HEK293T (cell line): ENCODE data around the gene DNAH1.

ENCODE experiments used
- CTCF ChIA-PET: fragments of 350-600 bp; formaldehyde crosslinking; extraction: SDS; loops from one replicate; lab custom pipeline; 2021; ENCODE audit warnings: antibody characterized with exemption, inconsistent platforms; lab: Yijun Ruan, JAX
- POLR2A ChIA-PET: fragments of 350-600 bp; formaldehyde crosslinking; extraction: SDS; loops from one replicate; lab custom pipeline; 2020; ENCODE audit warnings: antibody characterized with exemption, inconsistent platforms; lab: Yijun Ruan, JAX
- DNase-seq: peaks from one replicate; pipeline ENCODE4 v3.0.0; 2012; ENCODE audit warnings: mixed read lengths; ENCODE audit errors: extremely low spot score
- ARNT ChIP-seq: fragments of 450-650 bp; IDR thresholded peaks from 2 replicates; pipeline ENCODE4 v1.6.1; 2017; ENCODE audit warnings: mild to moderate bottlenecking
- BHLHE40 ChIP-seq: fragments of 450-650 bp; IDR thresholded peaks from 2 replicates; pipeline ENCODE4 v1.6.1; 2016; ENCODE audit warnings: mild to moderate bottlenecking, moderate library complexity, borderline replicate concordance
- CTBP1 ChIP-seq: fragments of 450-650 bp; IDR thresholded peaks from 2 replicates; pipeline ENCODE4 v1.6.1; 2016; ENCODE audit warnings: borderline replicate concordance
- ELF4 ChIP-seq: fragments of 450-650 bp; IDR thresholded peaks from 2 replicates; pipeline ENCODE4 v1.6.1; 2017; ENCODE audit warnings: antibody characterized with exemption
- FOXA1 ChIP-seq: fragments of 450-650 bp; IDR thresholded peaks from 2 replicates; pipeline ENCODE4 v1.6.1; 2016; ENCODE audit warnings: mild to moderate bottlenecking
- FOXK2 ChIP-seq: fragments of 450-650 bp; IDR thresholded peaks from 2 replicates; pipeline ENCODE4 v1.6.1; 2016; ENCODE audit warnings: mild to moderate bottlenecking
- FOXM1 ChIP-seq: fragments of 450-650 bp; IDR thresholded peaks from 2 replicates; pipeline ENCODE4 v1.6.1; 2017; ENCODE audit warnings: mild to moderate bottlenecking, borderline replicate concordance
- HDGF ChIP-seq: fragments of 450-650 bp; IDR thresholded peaks from 2 replicates; pipeline ENCODE4 v1.6.1; 2017; ENCODE audit warnings: antibody characterized with exemption, borderline replicate concordance
- L3MBTL2 ChIP-seq: fragments of 450-650 bp; conservative IDR thresholded peaks from 2 replicates; pipeline ENCODE4 v1.6.1; 2016; ENCODE audit warnings: mild to moderate bottlenecking
- LEF1 ChIP-seq: fragments of 450-650 bp; IDR thresholded peaks from 2 replicates; pipeline ENCODE4 v1.6.1; 2017; ENCODE audit warnings: mild to moderate bottlenecking, borderline replicate concordance
- NFRKB ChIP-seq: fragments of 450-650 bp; IDR thresholded peaks from 2 replicates; pipeline ENCODE4 v1.6.1; 2016; ENCODE audit warnings: mild to moderate bottlenecking, moderate library complexity
- SP1 ChIP-seq: fragments of 450-650 bp; IDR thresholded peaks from 2 replicates; pipeline ENCODE4 v1.6.1; 2017
- SUZ12 ChIP-seq: fragments of 450-650 bp; IDR thresholded peaks from 2 replicates; pipeline ENCODE4 v1.6.1; 2016; ENCODE audit warnings: mild to moderate bottlenecking
- TARDBP ChIP-seq: fragments of 450-650 bp; IDR thresholded peaks from 2 replicates; pipeline ENCODE4 v1.6.1; 2016
- ZNF384 ChIP-seq: fragments of 450-650 bp; IDR thresholded peaks from 2 replicates; pipeline ENCODE4 v1.6.1; 2016
- TF ChIP-seq, protein P1 (sequence below): fragments of 450-650 bp; IDR thresholded peaks from 2 replicates; pipeline ENCODE4 v1.6.1; 2016

Gene DNAH1

DNA sequence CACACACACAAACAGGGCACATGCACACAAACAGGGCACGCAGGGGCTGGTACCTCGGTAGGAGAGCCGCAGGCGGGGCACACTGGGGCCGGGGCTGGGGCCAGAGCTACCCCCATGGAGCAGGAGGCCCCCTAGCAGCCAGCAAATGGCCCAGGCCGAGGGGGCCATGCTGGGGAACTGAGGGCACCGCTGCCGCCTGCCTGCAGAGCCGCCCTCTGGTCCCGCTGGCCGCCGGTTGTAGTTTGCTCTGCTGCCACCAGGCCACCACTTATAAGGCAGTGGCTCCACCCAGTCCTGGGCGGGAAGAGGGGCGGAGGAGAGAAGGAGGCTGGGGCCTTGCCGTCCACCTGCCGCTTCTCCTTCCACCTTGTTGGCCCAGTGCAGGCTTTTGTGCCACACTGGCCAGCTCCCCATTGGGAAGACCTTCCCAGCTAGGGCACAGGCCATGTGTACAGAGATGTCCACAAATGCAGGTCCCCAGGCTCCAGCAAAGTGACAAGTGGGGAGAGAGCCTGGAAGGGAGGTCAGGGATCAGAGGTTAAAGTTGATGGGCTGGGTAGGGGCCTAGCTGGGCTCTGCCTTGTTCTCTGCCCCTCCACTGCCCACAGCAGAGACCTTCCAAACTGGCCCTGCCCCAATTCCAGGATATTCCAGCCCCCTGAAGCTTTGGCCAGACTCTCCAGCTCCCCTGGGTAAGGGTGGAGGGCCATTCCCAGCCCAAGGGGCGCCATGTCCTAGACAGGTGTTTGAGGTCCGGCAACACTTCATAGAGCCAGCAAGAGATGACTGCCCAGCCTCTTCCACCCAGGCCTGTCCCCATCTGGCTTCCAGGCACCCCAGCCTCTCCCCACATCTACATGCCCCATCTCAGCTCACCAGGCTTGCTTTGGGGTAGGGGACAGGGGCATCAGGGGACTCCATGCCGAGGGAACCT, 129.0 kb downstream of the DNAH1 start, which contains the start of gene SEMA3G:
TSS of gene SEMA3G (minus strand) at position 244 of the 934 bp plus-strand sequence. CDS start at position 168, 76 bp downstream.
- DNase-seq, result peak; percentile 85
- CTCF ChIA-PET, result interaction anchor here (0.7 to 3.3 kb wide), 5 partner anchors 10 to 41 kb away, joined by 3 to 18 read pairs (median 5); no protein-coding TSS in a partner anchor
- POLR2A ChIA-PET, result interaction anchor here (0.9 to 2.6 kb wide), 3 partner anchors 9 to 20 kb away, joined by 3 to 11 read pairs (median 4); partner anchors contain the start of gene TNNC1
- TF ChIP-seq CTBP1 (no peak), SP1 (no peak), FOXA1 (no peak), L3MBTL2 (no peak; the same call in 1 of the 2 replicates), FOXK2 (no peak), BHLHE40 (no peak), LEF1 (no peak), ARNT (no peak), FOXM1 (no peak), TARDBP (no peak), NFRKB (no peak), ELF4 (no peak), SUZ12 (no peak), HDGF (no peak), ZNF384 (no peak)
- TF ChIP-seq, protein P1, sequence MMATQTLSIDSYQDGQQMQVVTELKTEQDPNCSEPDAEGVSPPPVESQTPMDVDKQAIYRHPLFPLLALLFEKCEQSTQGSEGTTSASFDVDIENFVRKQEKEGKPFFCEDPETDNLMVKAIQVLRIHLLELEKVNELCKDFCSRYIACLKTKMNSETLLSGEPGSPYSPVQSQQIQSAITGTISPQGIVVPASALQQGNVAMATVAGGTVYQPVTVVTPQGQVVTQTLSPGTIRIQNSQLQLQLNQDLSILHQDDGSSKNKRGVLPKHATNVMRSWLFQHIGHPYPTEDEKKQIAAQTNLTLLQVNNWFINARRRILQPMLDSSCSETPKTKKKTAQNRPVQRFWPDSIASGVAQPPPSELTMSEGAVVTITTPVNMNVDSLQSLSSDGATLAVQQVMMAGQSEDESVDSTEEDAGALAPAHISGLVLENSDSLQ, result no peak

DNA sequence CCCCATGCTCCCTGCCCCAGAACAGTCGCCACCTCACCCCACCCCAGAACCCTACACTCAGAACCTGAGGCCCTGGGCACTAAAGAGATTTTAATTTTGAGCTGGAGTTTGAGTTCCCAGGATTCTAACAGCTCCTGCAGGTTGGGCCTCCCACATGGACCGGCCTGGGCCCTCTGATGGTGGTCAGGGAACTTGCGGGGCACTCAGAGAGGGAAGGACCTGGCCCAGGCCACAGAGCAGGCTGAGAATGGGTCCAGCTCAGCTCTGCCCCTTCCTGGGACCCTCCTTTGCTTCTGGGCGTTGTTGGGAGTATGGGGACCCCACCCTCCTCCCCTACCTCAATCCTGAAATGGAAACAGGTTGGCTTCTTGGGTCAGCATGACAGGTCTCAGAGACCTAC, 129.9 kb downstream of the DNAH1 start:
- ChIA-PET CTCF (interaction anchor here (0.7 to 4.1 kb wide), 9 partner anchors 11 to 226 kb away, joined by 3 to 35 read pairs (median 5); partner anchors contain the start of gene WDR82), POLR2A (interaction anchor here (1.4 to 2.6 kb wide), 3 partner anchors 12 to 158 kb away, joined by 4 to 11 read pairs (median 8); partner anchors contain the start of gene GLYCTK)
- no peak for TF ChIP-seq ZNF384
- no peak for TF ChIP-seq FOXA1
- TF ChIP-seq BHLHE40, result no peak
- TF ChIP-seq ARNT, result no peak
- TF ChIP-seq FOXK2, result no peak
- no peak for TF ChIP-seq FOXM1
- TF ChIP-seq SP1, result no peak
- no peak for TF ChIP-seq TARDBP
- TF ChIP-seq NFRKB, result no peak
- no peak for TF ChIP-seq LEF1
- TF ChIP-seq L3MBTL2, result no peak
- TF ChIP-seq, protein P1, result no peak
- TF ChIP-seq HDGF, result no peak
- no peak for DNase-seq

DNA sequence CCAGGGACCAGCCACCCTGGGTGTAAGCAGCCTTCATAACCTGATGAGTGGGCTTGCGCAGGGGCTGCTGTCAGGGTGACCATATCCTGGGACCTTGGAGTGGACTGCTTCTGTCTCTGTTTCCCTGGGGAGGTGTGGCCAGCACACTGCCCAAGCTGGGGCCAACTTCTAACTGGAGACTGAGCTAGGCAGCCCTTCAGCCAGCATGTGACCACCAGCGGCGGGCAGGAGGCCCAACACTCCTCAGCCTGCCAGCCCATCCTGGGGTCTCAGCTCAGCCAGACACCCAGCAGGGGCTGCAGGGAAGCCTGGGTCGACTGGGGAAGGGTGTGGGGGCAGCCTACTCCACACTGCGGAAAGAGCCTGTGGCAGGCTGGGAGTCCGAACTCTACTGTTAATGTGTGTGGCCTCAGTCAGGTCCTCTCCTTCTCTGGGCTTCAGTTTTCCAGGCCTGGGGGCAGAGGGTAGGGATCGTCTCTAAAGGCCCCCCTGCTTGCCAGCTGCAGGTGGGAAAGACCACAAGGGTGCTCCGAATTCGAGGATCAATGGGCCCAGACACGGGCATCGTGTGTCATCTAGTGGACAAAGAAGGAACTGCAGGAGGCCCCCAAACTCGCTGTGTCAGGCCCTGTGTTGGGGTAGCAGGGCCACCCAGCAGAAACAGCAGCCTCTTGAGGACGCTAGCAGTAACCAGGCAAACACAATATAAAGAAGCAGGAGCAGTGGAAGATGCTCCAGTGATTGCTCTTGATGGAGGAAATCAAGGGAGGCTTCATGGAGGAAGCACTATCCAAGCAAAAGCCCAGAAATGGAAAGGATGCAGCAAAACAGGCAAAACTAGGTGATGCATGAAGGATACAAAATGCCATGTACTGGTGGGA, 130.8 kb downstream of the DNAH1 start:
- CTCF ChIA-PET, result interaction anchor here (0.7 to 4.1 kb wide), 9 partner anchors 12 to 227 kb away, joined by 3 to 35 read pairs (median 5); partner anchors contain the start of gene WDR82
- POLR2A ChIA-PET, result interaction anchor here (2.3 to 2.6 kb wide), 2 partner anchors 13 to 159 kb away, joined by 8 to 11 read pairs; partner anchors contain the start of gene GLYCTK
- TF ChIP-seq, protein P1, result no peak
- TF ChIP-seq NFRKB (no peak), ZNF384 (no peak), L3MBTL2 (peak; percentile 61), LEF1 (no peak)
- peak; percentile 69 for DNase-seq

DNA sequence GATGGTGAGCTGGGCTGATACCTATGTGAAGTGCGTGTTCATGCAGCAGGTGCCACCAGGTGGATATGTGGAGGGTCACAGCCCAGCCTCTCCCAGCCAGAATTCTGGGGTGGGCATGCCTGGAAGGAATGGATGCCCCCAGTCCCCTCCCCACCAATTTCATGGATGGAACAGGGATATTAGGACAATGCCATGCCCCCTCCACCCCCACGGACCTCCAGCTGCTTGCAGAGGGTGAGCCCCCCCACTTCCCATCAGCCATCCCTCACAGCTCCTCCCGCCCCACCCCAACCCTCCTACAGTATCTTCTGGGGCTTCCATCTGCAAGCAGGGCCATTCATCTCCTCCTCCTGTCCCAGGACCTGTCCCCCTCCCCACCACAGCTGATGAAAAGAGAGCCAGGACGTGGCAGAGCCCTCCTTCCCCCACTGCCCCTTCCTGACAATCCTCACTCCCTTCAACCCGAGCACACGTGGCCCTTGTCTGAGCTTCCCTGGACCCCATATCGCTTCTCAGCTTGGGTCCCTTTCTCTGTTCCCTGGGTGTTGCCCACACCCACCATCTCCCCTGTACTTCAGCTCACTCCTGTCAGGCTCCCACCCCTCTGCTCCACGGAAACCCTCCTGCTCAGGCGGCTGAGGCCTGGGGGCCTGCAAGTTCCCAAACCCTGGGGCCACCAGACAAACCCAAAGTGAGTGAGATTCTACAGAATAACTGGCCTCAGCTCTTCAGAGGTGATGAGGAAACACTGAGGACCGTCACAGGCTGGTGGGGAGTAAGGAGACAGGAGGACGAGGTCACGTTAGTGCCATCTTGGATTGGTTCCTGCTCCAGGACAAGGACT, 131.6 kb downstream of the DNAH1 start:
- no peak for DNase-seq

More for the DNA sequence above, 131.6 kb downstream of the DNAH1 start:
- TF ChIP-seq FOXK2 (no peak), NFRKB (no peak), CTBP1 (no peak), ARNT (no peak), FOXA1 (no peak), BHLHE40 (no peak), FOXM1 (no peak), HDGF (no peak), ELF4 (no peak), LEF1 (no peak), L3MBTL2 (no peak), ZNF384 (no peak), TARDBP (no peak), SUZ12 (no peak), SP1 (no peak)
- TF ChIP-seq, protein P1, result no peak
- POLR2A ChIA-PET, result interaction anchor here (0.8 to 2.6 kb wide), 5 partner anchors 9 to 160 kb away, joined by 3 to 11 read pairs (median 4); partner anchors contain the start of gene GLYCTK
- CTCF ChIA-PET, result interaction anchor here (0.6 to 4.1 kb wide), 9 partner anchors 9 to 229 kb away, joined by 3 to 35 read pairs (median 5); partner anchors contain the start of gene WDR82
